GM21717 (cell line): ENCODE data around the gene MRPL20.
"Not testable (repeated sequence)": the region's sequence is repeated elsewhere in the genome, so short reads cannot be mapped to it uniquely, and the experiment has no call there.

Experiments used
- ATAC-seq: cut with Tn5 transposase; IDR thresholded peaks from one replicate; pipeline ENCODE4 v1.9.1; 2021; ENCODE audit warnings: mild to moderate bottlenecking, moderate library complexity; ENCODE audit not compliant: unreplicated experiment

The MRPL20 gene

GRCh38 chr1:1406821-1407635, at the start of gene MRPL20:
MRPL20 (minus strand) TSS chr1:1407293; CDS start chr1:1407217, 76 bp downstream.
- peak; percentile 84 for ATAC-seq

- not testable (repeated sequence) for ATAC-seq
Observed at GRCh38 chr1:1456683-1457255, 49.7 kb upstream of the MRPL20 start.

- ATAC-seq = not testable (repeated sequence)
Observed at GRCh38 chr1:1455934-1456333, 48.8 kb upstream of the MRPL20 start.

DNA sequence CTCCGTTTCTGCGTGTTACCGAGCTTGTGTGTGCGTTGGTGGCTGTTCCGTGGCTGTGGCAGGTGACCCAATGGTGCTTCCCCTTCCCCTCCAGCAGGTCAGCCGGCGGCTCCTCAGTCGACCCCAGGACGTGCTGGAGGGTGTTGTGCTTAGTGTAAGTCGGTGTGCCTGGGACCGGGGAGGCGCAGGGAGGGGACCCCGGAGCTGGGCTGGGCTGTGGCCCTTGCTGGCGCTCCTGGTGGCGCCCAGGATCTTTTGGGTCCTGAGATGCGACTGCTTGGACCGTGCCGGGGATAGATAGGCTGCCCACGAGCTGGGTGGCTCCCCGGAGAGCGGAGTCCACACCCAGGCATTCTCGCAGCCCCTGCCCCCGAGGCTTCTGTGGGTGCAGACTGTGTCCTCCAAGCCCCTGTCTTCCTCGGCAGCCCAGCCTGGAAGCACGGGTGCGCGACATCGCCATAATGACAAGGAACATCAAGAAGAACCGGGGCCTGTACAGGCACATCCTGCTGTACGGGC, 48.3 kb upstream of the MRPL20 start:
- ATAC-seq = no peak

- ATAC-seq = not testable (repeated sequence)
Observed at GRCh38 chr1:1454286-1455056, 47.4 kb upstream of the MRPL20 start.

- ATAC-seq = no peak
Observed at GRCh38 chr1:1452882-1453281, 45.8 kb upstream of the MRPL20 start.

DNA sequence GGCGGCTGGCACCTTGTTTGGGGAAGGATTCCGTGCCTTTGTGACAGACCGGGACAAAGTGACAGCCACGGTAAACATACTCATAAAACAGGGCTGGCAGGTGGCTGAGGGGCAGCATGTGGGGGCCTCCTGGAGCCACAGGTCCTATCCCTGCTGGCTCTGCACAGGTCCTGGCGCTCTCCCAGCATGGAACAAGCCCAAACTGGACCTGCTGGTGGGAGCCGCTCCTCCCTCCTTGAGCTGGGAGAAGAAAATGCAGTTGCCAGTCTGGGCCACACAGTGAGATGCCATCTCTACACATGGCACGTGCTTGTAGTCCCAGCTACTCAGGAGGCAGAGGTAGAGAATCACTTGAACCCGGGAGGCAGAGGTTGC, 45.3 kb upstream of the MRPL20 start:
- ATAC-seq = not testable (repeated sequence)

GRCh38 chr1:1451696-1452364, 44.7 kb upstream of the MRPL20 start:
- ATAC-seq = no peak

- not testable (repeated sequence) for ATAC-seq
Observed at GRCh38 chr1:1450616-1451015, 43.5 kb upstream of the MRPL20 start.

GRCh38 chr1:1449099-1449739, 42.1 kb upstream of the MRPL20 start, which contains the start of gene ATAD3C:
ATAD3C (plus strand) TSS chr1:1449689; CDS start chr1:1450684, 995 bp downstream.
- no peak for ATAC-seq

- not testable (repeated sequence) for ATAC-seq
Observed at GRCh38 chr1:1446631-1447030, 39.5 kb upstream of the MRPL20 start.

DNA sequence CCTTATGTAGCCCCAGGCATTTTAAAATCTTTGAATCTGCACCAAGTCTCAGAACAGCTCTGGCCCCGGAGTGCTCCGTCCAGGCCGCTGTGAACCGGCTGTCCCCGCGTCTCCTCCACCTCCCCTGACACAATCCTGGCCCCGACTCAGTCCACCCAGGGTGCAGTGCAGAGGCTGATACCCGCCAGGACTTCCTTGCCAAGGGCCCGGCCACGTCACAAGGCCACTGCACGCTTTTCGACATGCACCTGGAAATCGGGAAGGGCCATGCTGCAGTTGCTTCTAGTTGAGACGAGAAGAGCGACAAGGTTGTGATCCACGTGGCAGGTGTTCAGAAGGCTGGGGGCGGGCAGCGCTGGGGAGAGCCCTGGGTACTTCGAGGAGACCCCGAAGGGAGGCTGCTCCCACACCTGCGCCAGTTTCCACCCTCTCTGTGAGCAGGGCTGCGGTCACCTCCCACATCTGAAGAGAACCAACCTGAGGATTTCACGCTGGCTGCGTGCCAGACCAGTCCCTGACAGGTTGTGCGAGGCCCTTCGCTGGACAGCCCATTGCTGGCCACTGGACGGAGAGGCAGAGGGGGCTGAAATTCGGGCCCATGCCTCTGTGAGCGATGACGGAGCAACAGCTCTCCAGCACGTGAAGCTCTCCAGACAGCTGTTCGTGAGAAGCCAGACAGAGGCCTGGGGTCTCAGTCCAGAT, 35.1 kb upstream of the MRPL20 start:
- no peak for ATAC-seq

GRCh38 chr1:1441002-1441888, 34.2 kb upstream of the MRPL20 start:
- no peak for ATAC-seq

DNA sequence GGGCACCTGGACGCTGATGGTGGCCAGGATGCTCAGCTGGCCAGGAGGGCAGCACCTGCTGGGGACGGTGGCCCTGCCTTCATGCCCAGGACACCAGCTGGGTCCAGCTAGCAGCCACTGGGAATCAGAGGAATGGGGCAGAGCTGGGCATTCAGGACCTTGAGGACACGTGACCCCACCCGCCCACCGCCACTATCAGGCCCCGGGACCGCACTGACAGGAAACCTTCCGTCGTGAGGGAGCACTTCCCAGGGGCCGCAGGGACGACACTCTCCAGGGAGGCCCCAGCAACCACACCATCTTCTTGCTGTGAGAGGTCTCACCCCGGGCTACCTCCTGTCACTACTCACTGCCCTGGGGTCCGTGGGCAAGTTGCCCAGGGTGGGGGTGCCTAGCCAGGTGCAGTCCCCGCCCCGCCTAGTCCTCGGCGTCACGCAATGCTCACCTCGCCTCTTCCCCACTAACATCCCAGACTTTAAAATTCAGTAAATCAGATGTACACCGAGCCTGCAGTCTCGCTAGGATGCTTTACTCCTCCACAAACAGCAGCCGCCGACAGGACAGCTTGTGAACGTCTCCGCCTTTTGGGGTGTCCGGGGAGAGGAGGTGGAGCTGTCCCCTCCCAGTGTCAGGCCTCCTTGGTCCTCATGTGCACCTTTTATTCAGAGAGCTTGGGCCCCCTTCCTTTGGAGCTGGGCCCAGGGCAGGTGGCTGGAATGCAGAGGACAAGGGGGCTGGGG, 33.3 kb upstream of the MRPL20 start:
- ATAC-seq = no peak

- no peak for ATAC-seq
Observed at GRCh38 chr1:1439546-1440261, 32.6 kb upstream of the MRPL20 start.

DNA sequence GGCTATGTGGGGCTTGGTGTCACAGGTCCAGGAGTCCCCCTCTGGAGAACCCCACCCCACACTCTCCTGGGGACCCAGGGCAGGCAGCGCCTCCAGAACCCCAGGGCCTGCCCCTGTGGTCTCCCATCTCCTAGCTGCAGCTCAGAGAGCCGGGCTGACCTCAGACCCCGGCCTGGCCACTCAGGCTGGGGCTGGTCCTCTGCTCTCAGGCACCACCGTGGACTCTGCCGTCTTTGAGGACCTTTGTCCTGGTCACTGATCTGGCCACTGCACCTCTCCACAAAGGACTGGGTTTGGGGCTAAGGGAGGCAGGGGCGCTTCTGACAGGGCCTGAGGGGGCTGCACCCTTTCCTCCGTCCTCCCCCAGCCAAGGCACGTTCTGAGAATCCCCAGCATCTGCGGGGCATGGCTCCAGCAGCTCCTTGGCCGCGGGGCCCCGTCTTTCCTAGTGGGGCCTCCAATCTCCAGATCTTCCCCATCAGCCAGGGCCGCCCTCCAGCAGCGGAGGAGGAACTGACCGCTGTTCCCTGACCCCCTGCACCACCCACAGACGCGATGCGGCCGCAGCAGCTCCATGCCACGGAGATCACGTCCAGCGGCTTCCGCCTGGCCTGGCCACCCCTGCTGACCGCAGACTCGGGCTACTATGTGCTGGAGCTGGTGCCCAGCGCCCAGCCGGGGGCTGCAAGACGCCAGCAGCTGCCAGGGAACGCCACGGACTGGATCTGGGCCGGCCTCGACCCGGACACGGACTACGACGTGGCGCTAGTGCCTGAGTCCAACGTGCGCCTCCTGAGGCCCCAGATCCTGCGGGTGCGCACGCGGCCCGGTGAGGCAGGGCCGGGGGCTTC, 31.7 kb upstream of the MRPL20 start:
- ATAC-seq = no peak
